ENCODE data around the gene SLC9A9. TPM values are rescaled to one million over a fixed set of nuclear protein-coding genes. Genes with fewer than 3 reads are reported as not detected.

SLC9A9 gene
- total RNA-seq, 1 donor from 2014 or later, result 7.2 TPM

DNA sequence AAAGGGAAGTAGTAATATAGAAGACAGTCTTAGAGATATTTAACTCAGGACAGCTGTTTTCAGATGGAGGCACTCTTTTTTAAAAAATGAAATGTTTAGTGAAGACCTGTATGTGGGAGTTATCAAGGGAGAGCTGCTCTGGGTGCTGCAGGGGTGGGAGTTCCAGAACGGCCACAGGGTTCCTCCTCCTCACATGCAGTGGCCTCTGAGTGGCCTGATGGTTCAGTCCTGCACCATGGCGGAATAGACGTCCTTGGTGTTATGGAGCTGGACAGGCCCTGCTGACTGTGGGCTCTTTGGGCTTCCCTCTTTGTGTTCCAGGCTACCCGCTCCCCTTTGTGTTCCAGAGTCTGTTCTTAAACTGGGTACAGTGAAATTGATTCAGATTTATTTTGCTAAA is 602.6 kb downstream of the SLC9A9 start:
- no peak for DNase-seq
- intact Hi-C loops (cut with DNase I), result no loop called here
- ATAC-seq (ENCODE audit: poor library complexity), result no peak

DNA sequence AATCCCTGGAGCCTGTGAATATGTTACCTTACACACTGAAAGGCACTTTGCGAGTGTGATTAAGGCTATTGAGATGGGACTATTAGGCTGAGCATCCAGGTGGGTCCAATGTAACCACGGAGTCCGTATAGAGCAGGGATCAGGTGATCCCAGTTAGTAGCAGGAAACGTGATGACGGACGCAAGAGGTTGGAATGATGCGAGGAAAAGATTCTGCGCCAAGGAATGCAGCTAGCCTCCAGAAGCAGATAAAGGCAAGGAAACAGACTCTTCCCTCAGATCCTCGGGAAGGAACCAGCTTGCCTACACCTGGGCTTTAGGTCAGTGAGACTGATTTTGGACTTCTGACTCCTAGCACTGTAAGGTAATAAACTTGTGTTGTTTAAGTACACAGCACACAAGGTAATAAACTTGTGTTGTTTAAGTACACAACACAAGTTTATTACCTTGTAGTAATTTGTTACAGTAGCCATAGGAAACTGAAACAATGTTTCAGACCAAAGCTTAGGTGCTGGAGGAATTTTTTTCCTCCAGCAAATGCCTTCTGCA is 603.7 kb downstream of the SLC9A9 start:
- intact Hi-C loops (cut with DNase I), result no loop called here
- no peak for DNase-seq
- ATAC-seq (ENCODE audit: poor library complexity), result no peak

DNA sequence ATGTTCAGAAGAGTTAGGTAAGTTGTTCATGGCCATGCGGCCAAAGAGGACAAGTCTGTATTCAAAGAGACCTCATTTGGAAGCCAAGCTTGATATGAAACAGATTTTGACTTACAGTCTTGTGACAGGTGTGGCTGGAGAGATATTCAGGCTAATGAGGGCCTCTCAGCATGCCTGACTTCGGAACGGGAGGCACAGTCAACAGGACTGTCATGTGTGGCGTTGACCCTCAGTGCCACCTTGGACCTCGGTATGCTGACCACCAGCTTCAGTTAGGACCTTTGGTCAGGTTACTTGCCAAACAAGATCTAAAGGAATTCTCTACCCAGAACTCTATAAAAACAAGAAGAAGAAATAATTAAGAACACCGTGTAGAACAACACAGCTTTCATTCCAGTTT is 604.6 kb downstream of the SLC9A9 start:
- DNase-seq (no peak), ATAC-seq (ENCODE audit: poor library complexity) (no peak)
- intact Hi-C loops (cut with DNase I), result no loop called here

DNA sequence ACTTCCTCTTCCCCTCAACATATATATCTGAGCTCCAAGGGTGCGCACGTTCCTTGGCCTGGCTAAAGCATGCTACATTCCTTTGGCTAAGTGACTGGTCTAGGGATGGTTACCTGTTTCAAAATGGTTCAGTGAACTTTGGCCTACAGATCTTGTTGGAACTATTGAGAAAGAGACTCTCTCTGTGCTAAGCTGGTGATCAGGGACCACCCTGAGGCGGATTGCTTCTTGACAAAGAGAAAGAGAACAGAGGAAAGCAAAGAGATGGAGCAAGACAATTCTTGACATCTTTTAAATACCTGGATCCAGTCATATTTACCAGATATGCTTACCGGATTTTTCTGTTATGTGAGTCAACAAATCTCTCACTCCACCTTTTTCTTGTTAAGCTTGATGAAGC is 605.6 kb downstream of the SLC9A9 start:
- DNase-seq (no peak), ATAC-seq (ENCODE audit: poor library complexity) (no peak)
- intact Hi-C loops (cut with DNase I), result no loop called here

GRCh38 chr3:143242101-143242500 is 606.2 kb downstream of the SLC9A9 start:
- no peak for ATAC-seq (ENCODE audit: poor library complexity)
- intact Hi-C loops (cut with DNase I), result no loop called here
- DNase-seq, result no peak

- intact Hi-C loops (cut with DNase I), result no loop called here
- ATAC-seq (ENCODE audit: poor library complexity), result no peak
- DNase-seq, result no peak
Measured at GRCh38 chr3:143241481-143241951, 606.8 kb downstream of the SLC9A9 start.

- ATAC-seq (ENCODE audit: poor library complexity) (no peak), DNase-seq (no peak)
- intact Hi-C loops (cut with DNase I), result no loop called here
Measured at GRCh38 chr3:143240886-143241285, 607.4 kb downstream of the SLC9A9 start.

DNA sequence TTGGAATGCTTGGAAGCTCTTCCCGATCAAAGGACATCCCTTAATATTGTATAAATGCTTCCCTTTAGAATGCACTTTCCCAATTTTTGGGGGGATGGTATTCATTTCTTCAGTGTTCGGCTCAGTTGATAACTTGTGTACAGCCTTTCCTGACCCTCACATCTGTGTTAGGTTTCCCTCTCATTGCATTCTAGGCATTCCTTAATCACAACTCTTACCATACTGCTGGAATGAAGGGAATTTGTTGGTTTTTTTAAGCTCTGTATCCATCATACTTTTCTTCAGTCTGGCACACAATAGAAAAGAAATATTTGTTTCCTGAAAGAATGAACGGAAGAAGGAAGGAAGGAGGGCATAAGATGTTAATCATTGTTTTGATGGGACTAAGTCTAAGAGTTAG is 609.2 kb downstream of the SLC9A9 start:
- ATAC-seq (ENCODE audit: poor library complexity) (no peak), DNase-seq (no peak)
- intact Hi-C loops (cut with DNase I), result no loop called here

DNA sequence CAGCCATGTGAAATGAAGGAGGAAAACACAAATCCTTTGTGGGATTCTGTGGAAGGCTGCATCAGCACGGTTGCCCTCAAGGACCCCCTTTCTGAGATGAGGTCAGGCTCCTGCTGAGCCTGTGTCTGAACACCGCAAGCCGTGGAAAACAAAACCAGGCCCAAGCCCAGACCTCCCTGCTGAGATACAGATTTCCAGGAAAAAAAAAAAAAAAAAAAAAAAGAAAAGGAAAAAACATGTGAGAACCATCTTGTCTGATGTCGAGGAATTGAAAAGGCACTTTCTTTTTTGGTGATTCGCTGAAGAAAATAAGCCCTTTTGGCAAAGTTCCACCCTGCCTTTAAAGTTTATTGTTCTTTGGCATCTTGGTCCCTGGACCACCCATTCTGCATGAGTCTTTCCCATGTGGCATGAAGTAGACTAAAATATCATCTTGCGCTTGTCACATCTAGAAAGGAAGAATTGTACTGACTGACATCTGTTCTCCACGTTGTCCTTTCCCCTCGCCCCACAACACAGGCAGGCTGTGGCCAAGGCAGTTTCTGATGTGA is 611.1 kb downstream of the SLC9A9 start:
- DNase-seq, result no peak
- intact Hi-C loops (cut with DNase I), result no loop called here
- ATAC-seq (ENCODE audit: poor library complexity), result no peak

DNA sequence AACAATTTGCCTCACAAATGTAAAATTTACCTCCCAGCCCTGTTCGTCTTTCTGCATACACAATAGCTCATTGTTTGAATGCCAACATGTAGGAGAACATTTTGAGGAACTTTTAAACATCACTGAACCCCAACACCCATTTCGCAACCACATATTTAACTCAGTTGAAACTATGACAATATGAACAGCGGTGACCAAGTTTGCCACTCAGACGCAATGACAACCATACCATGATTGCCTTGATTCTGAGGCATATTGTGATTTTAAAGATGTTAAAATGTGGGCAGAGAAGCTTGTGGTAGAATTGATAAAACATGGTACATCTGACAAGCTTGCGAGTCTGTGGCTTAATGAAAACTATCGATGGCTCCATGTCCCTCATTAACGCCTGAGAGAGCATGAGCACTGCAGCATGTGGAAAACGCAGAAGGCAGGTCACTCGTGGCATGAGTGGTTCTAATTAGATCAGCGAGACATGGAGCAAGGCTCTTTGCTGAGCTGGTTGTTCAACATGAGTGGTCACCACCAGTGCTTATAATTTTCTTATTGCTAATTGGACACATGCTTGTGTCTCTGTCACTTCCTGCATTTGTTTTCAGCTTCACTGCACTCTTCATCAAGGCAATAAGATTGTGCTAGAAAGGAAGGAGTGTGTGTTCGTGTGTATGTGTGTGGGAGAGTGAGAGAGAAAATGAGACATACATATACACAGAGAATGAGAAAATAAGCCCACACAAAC is 611.9 kb downstream of the SLC9A9 start:
- ATAC-seq (ENCODE audit: poor library complexity), result no peak
- intact Hi-C loops (cut with DNase I), result no loop called here
- no peak for DNase-seq

DNA sequence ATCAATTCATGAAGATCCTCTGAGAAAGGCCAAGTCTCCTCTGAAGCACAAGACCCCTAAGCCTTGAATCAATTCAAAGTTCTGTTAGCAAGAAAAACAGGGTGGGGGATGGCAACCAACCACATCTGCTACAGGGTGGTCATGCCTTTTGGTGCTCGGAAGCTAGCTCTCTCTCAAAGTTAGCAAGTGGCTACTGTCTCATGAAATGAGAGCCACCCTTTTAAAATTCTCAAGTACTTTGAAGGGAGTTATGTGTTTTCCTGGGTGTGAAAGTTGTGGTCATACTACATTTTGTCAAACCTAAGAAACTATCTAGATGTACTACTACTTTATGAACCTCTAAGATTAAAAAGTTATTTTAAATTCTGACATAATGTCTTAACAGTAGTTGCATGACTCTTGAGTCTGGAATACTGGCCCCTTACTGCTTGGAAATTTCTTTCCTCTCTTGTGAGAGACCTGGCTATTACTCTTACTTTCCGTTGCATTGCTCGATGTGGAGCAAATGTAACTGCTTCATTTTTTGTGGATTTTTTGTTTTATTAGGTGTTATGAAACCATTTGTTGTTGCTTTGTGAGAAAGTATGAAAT is 612.6 kb downstream of the SLC9A9 start:
- intact Hi-C loops (cut with DNase I), result no loop called here
- ATAC-seq (ENCODE audit: poor library complexity) (no peak), DNase-seq (no peak)

- no peak for ATAC-seq (ENCODE audit: poor library complexity)
- no peak for DNase-seq
- intact Hi-C loops (cut with DNase I), result no loop called here
Measured at GRCh38 chr3:143234526-143234925, 613.7 kb downstream of the SLC9A9 start.

DNA sequence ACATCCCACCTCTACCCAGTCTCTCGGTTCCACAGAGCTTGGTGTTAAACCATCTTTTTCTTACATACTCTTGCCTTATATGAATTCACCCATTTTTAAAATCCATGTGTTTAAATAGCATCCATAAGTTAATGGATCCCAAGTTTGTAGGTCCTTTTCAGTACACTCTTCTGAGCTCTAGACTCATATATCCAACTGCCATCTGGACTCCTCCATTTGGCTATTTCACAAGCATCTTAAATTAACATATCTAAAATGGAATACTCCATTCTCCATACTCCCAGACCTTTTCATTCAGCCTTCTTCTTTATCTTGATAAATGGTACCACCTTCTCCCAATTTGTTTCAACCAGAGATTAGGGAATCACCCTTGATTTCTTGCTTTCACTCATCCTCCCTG is 615.3 kb downstream of the SLC9A9 start:
- DNase-seq (no peak), ATAC-seq (ENCODE audit: poor library complexity) (no peak)
- intact Hi-C loops (cut with DNase I), result no loop called here

DNA sequence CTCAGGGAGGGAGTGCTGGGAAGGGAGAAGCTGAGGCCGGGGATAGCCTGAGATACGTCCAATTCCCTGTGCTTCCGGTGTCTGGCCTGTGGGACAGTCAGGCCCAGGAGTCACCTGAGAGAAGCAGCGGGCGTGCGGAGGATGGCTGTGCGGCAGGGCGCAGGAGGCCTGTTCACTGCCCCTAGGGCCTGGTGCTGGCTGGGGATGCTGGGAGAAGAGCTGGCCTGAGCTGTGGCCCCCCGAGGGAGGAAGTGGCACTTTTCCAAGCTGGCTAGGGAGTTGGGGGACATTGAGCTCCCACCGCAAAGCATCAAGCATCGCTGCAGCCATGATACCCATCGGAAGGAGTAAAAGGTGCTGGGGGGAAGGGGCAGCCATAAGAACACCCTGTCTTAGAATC is 619.9 kb downstream of the SLC9A9 start:
- intact Hi-C loops (cut with DNase I), result no loop called here
- ATAC-seq (ENCODE audit: poor library complexity) (no peak), DNase-seq (no peak)

DNA sequence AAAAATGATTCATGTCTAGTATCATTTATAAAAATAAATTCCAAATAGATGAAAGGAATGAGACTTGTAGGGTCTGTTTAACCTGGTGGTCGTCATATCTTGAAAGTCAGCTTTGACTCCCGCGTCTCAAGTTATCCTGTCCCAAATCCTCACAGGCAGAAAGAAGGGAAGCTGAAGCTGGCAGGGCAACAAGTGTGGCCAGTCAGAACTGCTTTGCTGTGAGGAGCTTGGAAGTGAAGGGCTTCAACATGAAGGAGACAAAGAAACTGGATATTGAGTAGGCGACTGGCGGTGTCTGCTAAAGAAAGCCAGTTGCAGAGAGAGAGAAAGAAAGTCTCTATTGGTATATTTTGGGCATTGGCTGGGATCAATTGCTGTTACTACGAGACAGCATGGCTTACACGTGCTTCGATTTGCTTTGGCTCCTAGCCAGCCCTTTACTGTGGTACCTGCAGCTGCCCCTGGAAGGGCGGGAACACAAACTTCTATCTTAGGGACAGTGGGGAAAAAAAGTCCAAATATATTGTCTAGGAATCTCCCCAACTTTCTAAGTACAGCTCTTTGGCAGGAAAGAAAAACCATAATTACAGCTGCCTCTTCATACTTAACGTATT is 621.5 kb downstream of the SLC9A9 start:
- intact Hi-C loops (cut with DNase I), result no loop called here
- ATAC-seq (ENCODE audit: poor library complexity) (no peak), DNase-seq (no peak)

DNA sequence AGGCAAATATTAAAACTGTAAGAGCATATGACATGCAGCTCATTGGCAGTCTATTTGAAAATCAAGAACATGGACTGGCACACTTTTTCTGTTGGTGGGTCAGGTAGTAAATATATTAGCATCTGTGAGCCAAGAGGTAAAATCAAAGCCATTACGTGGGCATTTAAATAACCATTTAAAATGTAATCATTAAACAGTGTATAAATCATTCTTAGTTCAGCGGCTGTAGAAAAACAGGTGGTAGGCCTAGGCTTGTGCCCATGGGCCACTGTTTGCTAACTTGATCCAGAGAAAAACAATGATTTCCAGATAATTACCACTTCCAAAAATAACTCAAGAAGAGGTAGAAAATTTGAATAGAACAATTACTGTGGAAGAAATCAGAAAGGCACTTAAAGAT is 623.6 kb downstream of the SLC9A9 start:
- no peak for ATAC-seq (ENCODE audit: poor library complexity)
- no peak for DNase-seq
- intact Hi-C loops (cut with DNase I), result no loop called here

- DNase-seq, result no peak
Measured at GRCh38 chr3:143222981-143223380, 625.3 kb downstream of the SLC9A9 start.

DNA sequence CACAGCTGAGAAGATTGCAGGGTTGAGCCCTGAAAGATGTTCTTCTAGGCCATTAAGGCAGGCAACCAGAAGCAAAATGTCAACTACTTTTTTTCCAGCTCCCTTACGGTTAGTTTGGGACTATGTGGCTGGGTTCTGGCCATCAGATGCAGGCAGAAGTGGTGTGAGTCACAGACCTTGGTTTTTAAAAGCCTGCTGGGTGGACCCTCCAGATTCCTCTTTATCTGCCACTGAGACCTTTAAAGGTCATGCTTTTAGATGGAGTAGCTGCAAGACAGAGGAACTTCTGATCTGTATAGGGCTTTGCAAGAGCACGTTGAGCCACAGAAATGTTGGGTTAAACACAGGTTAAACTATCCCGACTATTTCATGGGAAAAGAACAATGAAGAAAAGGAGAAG is 625.8 kb downstream of the SLC9A9 start:
- intact Hi-C loops (cut with DNase I), result no loop called here
- ATAC-seq (ENCODE audit: poor library complexity), result no peak
- DNase-seq, result no peak

More at GRCh38 chr3:143222981-143223380, 625.3 kb downstream of the SLC9A9 start:
- ATAC-seq (ENCODE audit: poor library complexity), result no peak
- intact Hi-C loops (cut with DNase I), result no loop called here

DNA sequence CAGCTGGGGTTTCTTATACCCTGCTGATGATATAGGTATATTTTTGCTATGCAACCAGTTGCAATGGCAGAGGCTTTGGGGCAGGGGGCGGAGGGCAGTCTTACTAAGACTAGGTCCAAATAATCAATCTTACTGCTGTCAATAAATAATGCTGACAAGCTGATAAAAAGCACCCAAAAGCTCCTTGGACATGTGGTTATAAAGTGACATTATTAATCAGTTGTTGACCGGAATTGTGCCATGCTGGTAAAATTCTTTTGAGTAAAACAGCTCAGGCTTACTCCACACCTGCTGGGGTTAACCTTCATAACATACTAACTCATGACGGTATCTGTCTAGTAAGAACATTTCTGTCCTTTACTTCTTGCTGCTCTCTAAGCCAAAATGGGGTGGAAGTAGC is 626.8 kb downstream of the SLC9A9 start:
- no peak for ATAC-seq (ENCODE audit: poor library complexity)
- intact Hi-C loops (cut with DNase I), result no loop called here
- no peak for DNase-seq

DNA sequence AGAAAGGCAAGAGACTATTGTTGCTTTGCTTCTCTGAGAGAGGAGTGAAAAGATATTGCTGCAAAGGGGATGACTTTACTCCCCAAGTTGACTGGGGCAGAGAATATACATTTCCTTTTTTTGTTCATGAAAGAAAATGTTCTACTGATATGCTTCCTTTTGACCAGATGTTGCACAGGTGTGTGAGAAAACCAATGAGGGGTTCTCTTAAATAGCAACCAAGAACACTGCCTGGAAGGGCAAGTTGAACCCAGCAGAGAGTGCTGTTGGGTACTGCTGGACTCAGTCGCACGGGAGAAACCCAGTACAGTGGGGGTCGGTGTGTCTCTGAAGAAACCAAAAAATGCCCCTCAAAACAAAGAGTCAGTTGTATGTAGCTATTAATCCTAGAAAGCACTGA is 627.5 kb downstream of the SLC9A9 start:
- ATAC-seq (ENCODE audit: poor library complexity) (no peak), DNase-seq (no peak)
- intact Hi-C loops (cut with DNase I), result no loop called here

All from Right ventricle myocardium superior (tissue), 1 donor.